Hepatocyte (in vitro differentiated cells): ENCODE results near the gene PSMB2.

Source experiments
- EZH2 ChIP-seq: fragments of 200-600 bp; sonication (generic); IDR thresholded peaks from 2 replicates; pipeline ENCODE4 v1.6.1; 2016; ENCODE audit warnings: antibody characterized with exemption, mild to moderate bottlenecking, borderline replicate concordance
- EZH2phosphoT487 ChIP-seq: fragments of 200-600 bp; sonication (generic); IDR thresholded peaks from one replicate; pipeline ENCODE4 v1.6.1; 2018; ENCODE audit warnings: antibody characterized with exemption, mild to moderate bottlenecking, low read depth, moderate library complexity; ENCODE audit not compliant: unreplicated experiment, severe bottlenecking
- TF ChIP-seq, protein P1 (sequence below): fragments of 200-600 bp; sonication (generic); IDR thresholded peaks from 2 replicates; pipeline ENCODE4 v1.5.1; 2016; ENCODE audit warnings: antibody characterized with exemption, mild to moderate bottlenecking; ENCODE audit not compliant: poor library complexity

DNA sequence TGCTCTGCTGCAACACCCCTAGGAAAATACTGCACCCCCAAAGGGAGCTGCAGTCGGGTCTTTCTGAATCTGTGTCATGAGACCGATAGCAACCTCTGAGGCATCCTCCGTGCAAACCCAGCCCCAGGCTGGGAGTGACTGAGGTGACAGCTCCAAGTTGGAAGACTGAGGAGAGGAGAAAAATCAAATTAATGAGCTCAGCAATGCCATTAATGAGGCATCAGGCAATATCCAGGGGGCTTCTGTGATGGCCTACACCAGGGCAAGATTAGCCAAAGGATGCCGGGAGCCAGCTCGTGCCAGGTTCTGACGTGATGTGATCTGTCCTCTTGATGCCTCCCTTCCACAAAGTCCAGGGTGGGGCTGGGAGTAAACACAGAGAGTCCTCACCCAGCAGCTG is 30.8 kb upstream of the PSMB2 start:
- TF ChIP-seq, protein P1, sequence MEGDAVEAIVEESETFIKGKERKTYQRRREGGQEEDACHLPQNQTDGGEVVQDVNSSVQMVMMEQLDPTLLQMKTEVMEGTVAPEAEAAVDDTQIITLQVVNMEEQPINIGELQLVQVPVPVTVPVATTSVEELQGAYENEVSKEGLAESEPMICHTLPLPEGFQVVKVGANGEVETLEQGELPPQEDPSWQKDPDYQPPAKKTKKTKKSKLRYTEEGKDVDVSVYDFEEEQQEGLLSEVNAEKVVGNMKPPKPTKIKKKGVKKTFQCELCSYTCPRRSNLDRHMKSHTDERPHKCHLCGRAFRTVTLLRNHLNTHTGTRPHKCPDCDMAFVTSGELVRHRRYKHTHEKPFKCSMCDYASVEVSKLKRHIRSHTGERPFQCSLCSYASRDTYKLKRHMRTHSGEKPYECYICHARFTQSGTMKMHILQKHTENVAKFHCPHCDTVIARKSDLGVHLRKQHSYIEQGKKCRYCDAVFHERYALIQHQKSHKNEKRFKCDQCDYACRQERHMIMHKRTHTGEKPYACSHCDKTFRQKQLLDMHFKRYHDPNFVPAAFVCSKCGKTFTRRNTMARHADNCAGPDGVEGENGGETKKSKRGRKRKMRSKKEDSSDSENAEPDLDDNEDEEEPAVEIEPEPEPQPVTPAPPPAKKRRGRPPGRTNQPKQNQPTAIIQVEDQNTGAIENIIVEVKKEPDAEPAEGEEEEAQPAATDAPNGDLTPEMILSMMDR = no peak
- no peak for TF ChIP-seq EZH2phosphoT487
- no peak for TF ChIP-seq EZH2
